Transverse colon (tissue), 4 donors: ENCODE data around the gene DDX43.

Source experiments
- CTCF ChIP-seq, 5 experiments: fragments of 200-600 bp in 3 of 5; fragments of 450-650 bp in 2 of 5; sonication (generic) in 3 of 5; IDR thresholded peaks; 1 replicate in 2 of 5; 2 replicates in 3 of 5; pipeline ENCODE4 v1.5.1; 2016 to 2017; ENCODE audit warnings: antibody characterized with exemption in 5 of 5, inconsistent platforms in 3 of 5, mild to moderate bottlenecking in 2 of 5, moderate library complexity in 1 of 5
- EP300 ChIP-seq: sonication (generic); formaldehyde crosslinking; IDR thresholded peaks from one replicate; pipeline ENCODE4 v1.6.1; 2017; ENCODE audit warnings: antibody characterized with exemption, low read depth
- POLR2A ChIP-seq: fragments of 450-650 bp; IDR thresholded peaks from one replicate; pipeline ENCODE4 v1.6.1; 2016; ENCODE audit warnings: antibody characterized with exemption, mild to moderate bottlenecking, moderate library complexity
- POLR2AphosphoS5 ChIP-seq, 3 donors: sonication (generic); formaldehyde crosslinking; IDR thresholded peaks; one replicate each; pipeline ENCODE4 v1.6.1; 2016; ENCODE audit warnings: antibody characterized with exemption in 3 of 3

GRCh38 chr6:73369157-73369556, 25.5 kb upstream of the DDX43 start:
- no peak for TF ChIP-seq POLR2AphosphoS5 (IDR thresholded peaks at IDR 0.05)
- no peak for TF ChIP-seq CTCF (IDR thresholded peaks at IDR 0.05)
- no peak for TF ChIP-seq EP300
- TF ChIP-seq POLR2A, result no peak
